Esophagus squamous epithelium (tissue), 5 donors: ENCODE data around the gene OVAAL. TPM values are rescaled to one million over a fixed set of nuclear protein-coding genes. Genes with fewer than 3 reads are reported as not detected.
A peak's percentile ranks its signal among the peaks of the same experiment; 100 is the strongest.

Experiments used
- DNase-seq: peaks from one replicate; lab custom pipeline; 2025; lab: John Stamatoyannopoulos, UW
- H3K27ac ChIP-seq, 4 donors: fragments of 200-600 bp; sonication (generic); one replicate each; pipeline ENCODE4 v1.5.1; 2016 to 2019; ENCODE audit warnings: mild to moderate bottlenecking in 1 of 4
- H3K27me3 ChIP-seq, 4 donors: fragments of 200-600 bp; sonication (generic); 1 replicate in 3 of 4; 2 replicates in 1 of 4; pipeline versions ENCODE4 v1.5.1 to v1.6.0; 2017 to 2021; ENCODE audit warnings: antibody characterized with exemption in 1 of 4
- H3K36me3 ChIP-seq, 3 donors: fragments of 200-600 bp; sonication (generic); one replicate each; pipeline ENCODE4 v1.5.1; 2016 to 2019
- H3K4me1 ChIP-seq, 3 donors: fragments of 200-600 bp; sonication (generic); one replicate each; pipeline ENCODE4 v1.5.1; 2017 to 2019
- H3K4me3 ChIP-seq, 4 donors: fragments of 200-600 bp; sonication (generic); 1 replicate in 3 of 4; 2 replicates in 1 of 4; pipeline ENCODE4 v1.5.1; 2016 to 2019; ENCODE audit warnings: mild to moderate bottlenecking in 2 of 4, moderate library complexity in 1 of 4
- H3K9me3 ChIP-seq, 3 donors: fragments of 200-600 bp; sonication (generic); one replicate each; pipeline ENCODE4 v1.5.1; 2016 to 2019
- CTCF ChIP-seq, 6 experiments: fragments of 450-650 bp in 4 of 6; fragments of 200-600 bp in 2 of 6; sonication (generic) in 2 of 6; IDR thresholded peaks; one replicate each; pipeline ENCODE4 v1.5.1; 2016 to 2019; ENCODE audit warnings: antibody characterized with exemption in 6 of 6, mild to moderate bottlenecking in 4 of 6, moderate library complexity in 4 of 6
- POLR2A ChIP-seq, 4 donors: fragments of 450-650 bp; IDR thresholded peaks; one replicate each; pipeline ENCODE4 v1.6.1; 2017; ENCODE audit warnings: antibody characterized with exemption in 4 of 4, mild to moderate bottlenecking in 4 of 4, moderate library complexity in 3 of 4
- WGBS, 2 donors: methylation state at CpG; one replicate each; pipeline ENCODE4 v1.1.5; 2018; 5-methylcytosine and 5-hydroxymethylcytosine counted together
- intact Hi-C: fragments of 100-400 bp; cut with DNase I; formaldehyde crosslinking; loops from one replicate; pipeline ENCODE4 v1.15.0; 2022
- total RNA-seq, 4 donors: library from RNA; depleted of rRNA; stranded (reverse); fragments of >200 nt; gene quantifications; one replicate each; pipeline ENCODE4 v1.1.0, GENCODE V29; 2016
- donor health status: DM: yes; HTN: yes; CAD: no.

OVAAL gene
- total RNA-seq, 4 donors from 2014 or later: not detected

GRCh38 chr1:180519846-180520245, 38.9 kb upstream of the OVAAL start:
- Histone ChIP-seq H3K27me3 (no peaks in the 10 kb centered on the region), H3K4me1 (peaks cover 0 to 34% (median 3%) of the 10 kb centered on the region in 3 donors), H3K4me3 (no peak overlapping the region), H3K27ac (no peak overlapping the region), H3K36me3 (no peaks in the 10 kb centered on the region), H3K9me3 (no peaks in the 10 kb centered on the region)
- no peak for DNase-seq
- intact Hi-C loops: loop anchor here (5.0 kb wide), 2 partner anchors 342 to 502 kb away; partner anchors contain the start of gene STX6
- no peak for TF ChIP-seq CTCF (IDR thresholded peaks at IDR 0.05)
- TF ChIP-seq POLR2A (IDR thresholded peaks at IDR 0.05): no peak
- 47 to 52% methylated on average over 3 to 4 of the region's 4 CpGs for WGBS, 2 donors

GRCh38 chr1:180521474-180522212, 37.1 kb upstream of the OVAAL start:
- WGBS, 2 donors: 32 to 45% methylated on average over 9 of the region's 9 CpGs
- peaks cover 0 to 31% (median 6%) of the 10 kb centered on the region in 3 donors for H3K4me1 ChIP-seq
- H3K27me3 ChIP-seq: no peaks in the 10 kb centered on the region
- no peaks in the 10 kb centered on the region for H3K9me3 ChIP-seq
- TF ChIP-seq CTCF (IDR thresholded peaks at IDR 0.05) (no peak), POLR2A (IDR thresholded peaks at IDR 0.05) (no peak)
- peak overlapping the region in 3 of 4 donors; percentile 17 to 35 (median 23) for H3K27ac ChIP-seq
- DNase-seq: no peak
- intact Hi-C loops: loop anchor here (5.0 kb wide), 2 partner anchors 341 to 501 kb away; partner anchors contain the start of gene STX6
- H3K4me3 ChIP-seq: no peak overlapping the region
- no peaks in the 10 kb centered on the region for H3K36me3 ChIP-seq

GRCh38 chr1:180522213-180522515, 36.6 kb upstream of the OVAAL start:
- Histone ChIP-seq H3K36me3 (no peaks in the 10 kb centered on the region), H3K4me1 (peaks cover 0 to 31% (median 6%) of the 10 kb centered on the region in 3 donors), H3K9me3 (no peaks in the 10 kb centered on the region), H3K27me3 (no peaks in the 10 kb centered on the region), H3K4me3 (no peak overlapping the region), H3K27ac (peak overlapping the region in 2 of 4 donors; percentile 17 to 35)
- no peak for DNase-seq
- TF ChIP-seq POLR2A (IDR thresholded peaks at IDR 0.05): no peak
- TF ChIP-seq CTCF (IDR thresholded peaks at IDR 0.05): no peak
- intact Hi-C loops: loop anchor here (5.0 kb wide), 2 partner anchors 340 to 500 kb away; partner anchors contain the start of gene STX6
- WGBS, 2 donors: 42 to 52% methylated on average over 7 of the region's 7 CpGs

DNA sequence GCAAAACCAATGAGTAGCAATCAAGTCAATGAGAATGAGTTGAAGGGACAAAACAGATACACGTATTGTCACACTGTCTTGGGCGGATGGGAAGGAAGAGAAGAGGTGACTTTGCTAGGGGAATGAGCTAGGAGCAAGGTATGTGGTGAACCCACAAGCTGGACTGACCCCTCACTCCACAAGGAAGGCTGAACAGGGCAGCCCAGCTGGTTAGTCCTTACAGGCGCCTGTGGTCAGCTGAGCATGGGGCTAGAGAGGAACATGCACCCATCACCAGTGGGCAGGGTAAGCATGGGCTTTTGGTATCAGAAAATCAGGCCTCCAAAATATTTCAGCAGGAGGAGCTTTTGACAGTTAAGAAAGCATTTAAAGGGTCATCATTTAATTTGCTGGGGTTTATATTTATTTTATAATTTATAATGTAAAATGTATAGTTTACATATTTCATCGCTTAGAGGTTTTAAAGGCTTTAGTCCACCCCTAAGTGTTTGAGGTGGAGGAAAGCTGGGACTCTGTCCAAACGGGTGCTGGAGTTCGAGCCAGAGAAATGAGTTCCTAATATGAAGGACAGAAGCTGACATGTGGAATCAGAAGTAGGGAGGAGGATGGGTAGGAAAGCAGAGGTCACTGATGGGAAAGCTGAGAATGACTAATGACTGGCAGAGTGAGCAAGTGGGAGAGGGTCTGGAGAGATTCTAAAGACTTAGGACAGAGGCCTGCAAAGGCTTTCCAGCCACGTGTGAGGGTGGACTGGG, 34.4 kb upstream of the OVAAL start:
- H3K27ac ChIP-seq: no peak overlapping the region
- TF ChIP-seq CTCF (IDR thresholded peaks at IDR 0.05) (no peak), POLR2A (IDR thresholded peaks at IDR 0.05) (no peak)
- WGBS, 2 donors: 68 to 72% methylated on average over 7 of the region's 7 CpGs
- DNase-seq: no peak
- peaks cover 0 to 31% (median 6%) of the 10 kb centered on the region in 3 donors for H3K4me1 ChIP-seq
- H3K27me3 ChIP-seq: no peaks in the 10 kb centered on the region
- H3K9me3 ChIP-seq: no peaks in the 10 kb centered on the region
- no peak overlapping the region for H3K4me3 ChIP-seq
- no peaks in the 10 kb centered on the region for H3K36me3 ChIP-seq
- intact Hi-C loops: loop anchor here (5.0 kb wide), 2 partner anchors 338 to 498 kb away; partner anchors contain the start of gene STX6
